Endothelial cell of umbilical vein (primary cell): ENCODE data around the gene RENBP. TPM values are rescaled to one million over a fixed set of nuclear protein-coding genes. Genes with fewer than 3 reads are reported as not detected.

ENCODE experiments used
- BruUV-seq: library from RNA; stranded (reverse); fragments of 400-500 nt; replicated peaks from 2 replicates; lab custom pipeline; 2021; lab: Mats Ljungman, UMichigan
- CTCF ChIA-PET: fragments of 300-600, 350-600 bp; sonication (Branson Sonifier 250); formaldehyde crosslinking; loops from one replicate; lab custom pipeline; 2021; ENCODE audit warnings: antibody characterized with exemption, inconsistent platforms; lab: Charles Lee
- POLR2A ChIA-PET: fragments of 300-600, 350-600 bp; sonication (Branson Sonifier 250); formaldehyde crosslinking; loops from one replicate; lab custom pipeline; 2021; ENCODE audit warnings: antibody characterized with exemption, inconsistent platforms; lab: Charles Lee
- DNase-seq: peaks from one replicate; pipeline ENCODE4 v3.0.0-alpha.2; 2011; ENCODE audit warnings: low read depth, low spot score
- FAIRE-seq: peaks from 2 replicates; lab custom pipeline; 2011; peaks lifted over from hg19 to GRCh38; lab: Jason Lieb, UNC
- H2AFZ ChIP-seq: 2 replicates; pipeline ENCODE4 v1.6.0; 2012; ENCODE audit warnings: low read depth, low read length, control low read depth, inconsistent platforms
- H3K27ac ChIP-seq: 2 replicates; pipeline ENCODE4 v1.5.1; 2011; ENCODE audit warnings: low read depth, mild to moderate bottlenecking, control low read depth, low read length, moderate library complexity; ENCODE audit not compliant: insufficient read depth
- H3K27me3 ChIP-seq, 2 experiments: 2 replicates each; pipeline versions ENCODE4 v1.6.0 to v1.6.1; 2011; ENCODE audit warnings: low read length in 2 of 2, mixed read lengths in 1 of 2; ENCODE audit not compliant: control insufficient read depth in 2 of 2, insufficient read depth in 2 of 2
- H3K36me3 ChIP-seq, 2 experiments: 2 replicates in 1 of 2; 3 replicates in 1 of 2; pipeline ENCODE4 v1.5.1; 2011; ENCODE audit warnings: low read length in 2 of 2, mild to moderate bottlenecking in 1 of 2, moderate library complexity in 1 of 2; ENCODE audit not compliant: control insufficient read depth in 2 of 2, insufficient read depth in 2 of 2; ENCODE audit errors: extremely low read depth in 1 of 2
- H3K4me1 ChIP-seq: 3 replicates; pipeline ENCODE4 v1.5.1; 2011; ENCODE audit warnings: mild to moderate bottlenecking, low read length; ENCODE audit not compliant: control insufficient read depth, insufficient read depth; ENCODE audit errors: extremely low read depth
- H3K4me2 ChIP-seq: 2 replicates; pipeline ENCODE4 v1.6.1; 2011; ENCODE audit warnings: low read length, control low read depth, mixed read lengths; ENCODE audit not compliant: insufficient read depth
- H3K4me3 ChIP-seq, 3 experiments: fragments of 200-600 bp in 1 of 3; sonication (generic), shearing (Covaris generic) in 1 of 3; replicated peaks in 1 of 3; 2 replicates each; pipeline ENCODE4 v1.5.1; 2011 to 2016; ENCODE audit warnings: control low read depth in 3 of 3, low read length in 3 of 3, mild to moderate bottlenecking in 2 of 3, inconsistent platforms in 1 of 3, low read depth in 1 of 3, moderate library complexity in 1 of 3; ENCODE audit not compliant: insufficient read depth in 1 of 3
- H3K79me2 ChIP-seq: 2 replicates; pipeline ENCODE4 v1.6.0; 2012; ENCODE audit warnings: low read length, inconsistent platforms; ENCODE audit not compliant: control insufficient read depth, insufficient read depth
- H3K9ac ChIP-seq: replicated peaks from 2 replicates; pipeline ENCODE3; 2011; ENCODE audit warnings: low read length, control low read depth; ENCODE audit not compliant: insufficient read depth; ENCODE audit errors: extremely low read depth
- H3K9me1 ChIP-seq: replicated peaks from 3 replicates; pipeline ENCODE4 v1.6.0; 2011; ENCODE audit warnings: mild to moderate bottlenecking, low read length; ENCODE audit not compliant: control insufficient read depth, insufficient read depth; ENCODE audit errors: extremely low read depth
- H3K9me3 ChIP-seq: replicated peaks from 2 replicates; pipeline ENCODE4 v1.5.1; 2012; ENCODE audit warnings: low read length, inconsistent platforms; ENCODE audit not compliant: control insufficient read depth, insufficient read depth
- H4K20me1 ChIP-seq: replicated peaks from 2 replicates; pipeline ENCODE3; 2011; ENCODE audit warnings: mild to moderate bottlenecking, low read length; ENCODE audit not compliant: control insufficient read depth, insufficient read depth; ENCODE audit errors: extremely low read depth
- CTCF ChIP-seq, 2 donors: IDR thresholded peaks; 1 replicate in 1 of 2; 2 replicates in 1 of 2; pipeline ENCODE4 v1.5.1; 2011; ENCODE audit warnings: low read length in 2 of 2, mild to moderate bottlenecking in 2 of 2, moderate library complexity in 2 of 2, control low read depth in 1 of 2, inconsistent platforms in 1 of 2, low read depth in 1 of 2; ENCODE audit not compliant: insufficient read depth in 1 of 2; ENCODE audit errors: extremely low read depth in 1 of 2
- EZH2 ChIP-seq: IDR thresholded peaks from 2 replicates; pipeline ENCODE4 v1.6.1; 2012; ENCODE audit warnings: borderline replicate concordance, low read depth, mild to moderate bottlenecking, moderate library complexity, low read length, inconsistent platforms; ENCODE audit not compliant: severe bottlenecking
- FOS ChIP-seq: IDR thresholded peaks from 2 replicates; pipeline ENCODE4 v1.6.1; 2011; ENCODE audit warnings: mild to moderate bottlenecking, low read length, moderate library complexity, borderline replicate concordance; ENCODE audit not compliant: insufficient read depth
- GATA2 ChIP-seq: IDR thresholded peaks from 2 replicates; pipeline ENCODE4 v1.7.0; 2011; ENCODE audit warnings: low read depth, mild to moderate bottlenecking, moderate library complexity, mixed read lengths, low read length; ENCODE audit not compliant: insufficient read length, insufficient read depth
- JUN ChIP-seq: IDR thresholded peaks from 2 replicates; pipeline ENCODE4 v1.6.1; 2011; ENCODE audit warnings: borderline replicate concordance, low read depth; ENCODE audit not compliant: insufficient read length, insufficient read depth
- MAX ChIP-seq: IDR thresholded peaks from 2 replicates; pipeline ENCODE4 v1.6.1; 2011; ENCODE audit not compliant: insufficient read depth, insufficient read length
- MYC ChIP-seq: IDR thresholded peaks from one replicate; pipeline ENCODE4 v1.6.1; 2011; ENCODE audit warnings: mild to moderate bottlenecking, low read depth, low read length
- POLR2A ChIP-seq: IDR thresholded peaks from 2 replicates; pipeline ENCODE4 v1.6.1; 2012; ENCODE audit warnings: low read depth, mild to moderate bottlenecking, control low read depth, low read length
- POLR2AphosphoS5 ChIP-seq: IDR thresholded peaks from 2 replicates; pipeline ENCODE4 v1.6.1; 2012; ENCODE audit warnings: low read depth, mild to moderate bottlenecking, control low read depth, low read length, moderate library complexity; ENCODE audit not compliant: insufficient read depth
- dilution Hi-C: fragments of 300-500 bp; cut with MboI; formaldehyde crosslinking; loops from one replicate; pipeline ENCODE4 v1.15.0; 2019; ENCODE audit warnings: low sequenced_read_pairs; ENCODE audit not compliant: extremely low pct_ligation_motif_present
- intact Hi-C: fragments of 100-400 bp; cut with micrococcal nuclease; formaldehyde crosslinking; loops from one replicate; pipeline ENCODE4 v1.10.0; 2022
- polyA plus RNA-seq, 4 experiments: library from polyadenylated mRNA; depleted of rRNA in 3 of 4; stranded (reverse) in 3 of 4; unstranded in 1 of 4; fragments of >200 nt; gene quantifications; 2 replicates each; pipeline versions ENCODE4 v1.2.1 to v1.2.3, GENCODE V29; 2011 to 2012; ENCODE audit warnings: missing spikeins in 1 of 4
- total RNA-seq: library from RNA; stranded (reverse); gene quantifications from 2 replicates; pipeline ENCODE4 v1.2.3, GENCODE V29; 2021

RENBP gene
- total and polyA plus RNA-seq, 2 donors (not counting 3 experiments of a cell fraction or from before 2014, with no cell fraction given): 8.0 to 16.0 TPM

- Histone ChIP-seq H3K36me3 (peaks cover 11 to 63% of the 10 kb centered on the region in 2 experiments), H4K20me1 (no peaks in the 10 kb centered on the region), H3K79me2 (peaks cover 23% of the 10 kb centered on the region), H3K4me2 (no peak overlapping the region), H2AFZ (no peak overlapping the region), H3K9me3 (no peaks in the 10 kb centered on the region), H3K9ac (no peak overlapping the region), H3K27me3 (no peaks in the 10 kb centered on the region), H3K4me1 (no peaks in the 10 kb centered on the region), H3K9me1 (no peaks in the 10 kb centered on the region), H3K27ac (no peak overlapping the region), H3K4me3 (no peak overlapping the region)
- intact Hi-C loops: no loop called here
- no TSS peak for BruUV-seq
- FAIRE-seq (no peak), DNase-seq (no peak)
- dilution Hi-C loops: no loop called here
- ChIA-PET CTCF (no interaction called here), POLR2A (no interaction called here)
- no peak for TF ChIP-seq JUN
Measured at GRCh38 chrX:153960077-153960476, 15.6 kb upstream of the RENBP start.

GRCh38 chrX:153959649-153960048 lies 15.2 kb upstream of the RENBP start:
- Histone ChIP-seq H4K20me1 (no peaks in the 10 kb centered on the region), H3K27ac (no peak overlapping the region), H2AFZ (no peak overlapping the region), H3K9ac (no peak overlapping the region), H3K9me3 (no peaks in the 10 kb centered on the region), H3K79me2 (peaks cover 19% of the 10 kb centered on the region), H3K4me2 (no peak overlapping the region), H3K36me3 (peaks cover 13 to 67% of the 10 kb centered on the region in 2 experiments), H3K9me1 (no peaks in the 10 kb centered on the region), H3K4me3 (no peak overlapping the region), H3K27me3 (no peaks in the 10 kb centered on the region), H3K4me1 (no peaks in the 10 kb centered on the region)
- dilution Hi-C loops (no loop called here), intact Hi-C loops (no loop called here)
- TF ChIP-seq FOS (no peak), JUN (no peak), POLR2AphosphoS5 (no peak), CTCF (IDR thresholded peaks at IDR 0.05; ENCODE audit: extremely low read depth in 1 of 2, insufficient read depth in 1 of 2, low read depth in 1 of 2, low read length in 2 of 2) (no peak), POLR2A (no peak), MYC (no peak), GATA2 (no peak), EZH2 (no peak), MAX (no peak)
- CTCF ChIA-PET: no interaction called here
- TSS peak; percentile 11 for BruUV-seq
- POLR2A ChIA-PET: no interaction called here
- no peak for FAIRE-seq
- no peak for DNase-seq
